ENCODE measurements around the gene EFEMP2.

- TF ChIP-seq CTCF (IDR thresholded peaks at IDR 0.05; ENCODE audit: insufficient read depth, low read length, poor library complexity, severe bottlenecking) (no peak), EZH2phosphoT487 (conservative IDR thresholded peaks at IDR 0.05; ENCODE audit: low read length) (no peak)
These were observed 19.9 kb downstream of the EFEMP2 start for GRCh38 chr11:65852508-65853245.
